ENCODE data around the gene RSRC2.

Gene RSRC2, protein sequence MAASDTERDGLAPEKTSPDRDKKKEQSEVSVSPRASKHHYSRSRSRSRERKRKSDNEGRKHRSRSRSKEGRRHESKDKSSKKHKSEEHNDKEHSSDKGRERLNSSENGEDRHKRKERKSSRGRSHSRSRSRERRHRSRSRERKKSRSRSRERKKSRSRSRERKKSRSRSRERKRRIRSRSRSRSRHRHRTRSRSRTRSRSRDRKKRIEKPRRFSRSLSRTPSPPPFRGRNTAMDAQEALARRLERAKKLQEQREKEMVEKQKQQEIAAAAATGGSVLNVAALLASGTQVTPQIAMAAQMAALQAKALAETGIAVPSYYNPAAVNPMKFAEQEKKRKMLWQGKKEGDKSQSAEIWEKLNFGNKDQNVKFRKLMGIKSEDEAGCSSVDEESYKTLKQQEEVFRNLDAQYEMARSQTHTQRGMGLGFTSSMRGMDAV

DNA sequence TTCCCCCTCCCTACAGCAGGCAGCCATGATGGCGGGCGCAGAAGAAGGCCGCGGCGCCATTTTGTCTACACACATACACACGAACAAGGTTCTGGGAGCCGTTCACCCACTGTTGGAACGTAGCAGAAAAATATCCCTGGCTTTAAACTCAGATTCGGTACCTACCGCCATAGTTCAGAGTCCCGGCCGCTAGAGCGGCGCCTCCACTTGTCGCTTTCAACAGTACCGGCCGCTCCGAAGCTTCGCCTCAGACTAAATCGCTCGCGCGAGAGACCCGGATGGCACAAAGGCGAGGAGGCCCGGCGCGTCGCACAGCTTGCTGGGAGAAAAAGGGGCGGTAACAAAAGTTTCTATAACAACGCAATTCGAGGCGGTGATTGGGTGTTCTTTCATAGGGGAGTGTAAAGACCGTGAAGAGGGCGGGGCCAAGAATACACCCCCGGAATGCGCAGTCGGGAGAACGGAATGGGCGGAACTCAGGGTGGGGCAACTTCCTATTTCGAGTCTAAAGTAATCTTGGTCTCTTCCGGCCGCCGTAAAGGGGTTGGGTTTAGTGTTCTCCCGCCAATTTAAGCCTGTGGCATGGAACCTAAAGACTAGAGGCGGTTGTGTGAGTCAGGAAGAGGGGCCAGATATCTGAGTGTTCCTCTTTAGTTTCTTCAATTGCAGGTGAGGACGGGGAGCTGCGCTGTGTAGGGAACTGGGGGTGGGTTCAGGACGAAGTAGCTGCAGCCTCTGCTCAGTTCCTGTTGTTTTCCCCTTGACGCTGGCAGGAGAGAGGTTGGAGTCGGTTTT lies at the start of gene RSRC2, which contains the start of gene KNTC1:
Gene RSRC2 (minus strand): TSS at position 254 of the 795 bp plus-strand sequence. CDS start 83 bp downstream, at position 171.
Gene KNTC1 (plus strand): TSS at position 567 of the 795 bp plus-strand sequence. CDS start 2,815 bp downstream, outside the sequence.
- TF ChIP-seq CTCF (IDR thresholded peaks at IDR 0.05) = no peak

- TF ChIP-seq CTCF (IDR thresholded peaks at IDR 0.05) = no peak
Measured at GRCh38 chr12:122571821-122572220, 45.1 kb upstream of the RSRC2 start.

GRCh38 chr12:122569288-122569687 lies 42.6 kb upstream of the RSRC2 start:
- no peak for TF ChIP-seq CTCF (IDR thresholded peaks at IDR 0.05)

GRCh38 chr12:122563361-122563760 lies 36.6 kb upstream of the RSRC2 start:
- TF ChIP-seq CTCF (IDR thresholded peaks at IDR 0.05) = no peak

GRCh38 chr12:122560138-122560537 lies 33.4 kb upstream of the RSRC2 start:
- no peak for TF ChIP-seq CTCF (IDR thresholded peaks at IDR 0.05)

- TF ChIP-seq CTCF (IDR thresholded peaks at IDR 0.05) = no peak
Measured at GRCh38 chr12:122558745-122559641, 32.3 kb upstream of the RSRC2 start.

DNA sequence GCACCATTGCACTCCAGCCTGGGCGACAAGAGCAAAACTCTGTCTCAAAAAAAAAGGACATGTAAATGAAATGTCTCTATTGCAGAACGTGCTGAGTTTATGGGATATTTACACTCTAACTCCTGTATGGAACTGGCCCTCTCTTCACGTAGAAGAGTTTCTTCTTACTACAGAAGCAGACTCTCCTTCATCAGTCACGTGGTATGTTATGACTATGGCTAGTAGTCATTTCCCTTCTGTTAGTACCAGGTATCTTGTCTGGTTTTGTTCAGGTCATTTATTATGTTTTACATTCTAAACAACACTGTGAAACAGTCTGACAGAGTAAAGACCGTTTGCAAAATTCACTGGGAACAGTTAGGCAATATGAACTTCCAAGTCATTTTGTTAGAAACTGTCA lies 20.6 kb upstream of the RSRC2 start:
- TF ChIP-seq CTCF (IDR thresholded peaks at IDR 0.05) = no peak
